Stimulated activated CD4-positive, alpha-beta T cell treated with anti-CD3 and anti-CD28 coated beads, Interleukin-2, amount 100 ng/mL, for 24 hours (primary cell): ENCODE results near the gene NOC2L.

Experiments
- DNase-seq, 2 donors: peaks; one replicate each; pipeline ENCODE4 v3.0.0-alpha.2; 2020

The NOC2L gene

DNA sequence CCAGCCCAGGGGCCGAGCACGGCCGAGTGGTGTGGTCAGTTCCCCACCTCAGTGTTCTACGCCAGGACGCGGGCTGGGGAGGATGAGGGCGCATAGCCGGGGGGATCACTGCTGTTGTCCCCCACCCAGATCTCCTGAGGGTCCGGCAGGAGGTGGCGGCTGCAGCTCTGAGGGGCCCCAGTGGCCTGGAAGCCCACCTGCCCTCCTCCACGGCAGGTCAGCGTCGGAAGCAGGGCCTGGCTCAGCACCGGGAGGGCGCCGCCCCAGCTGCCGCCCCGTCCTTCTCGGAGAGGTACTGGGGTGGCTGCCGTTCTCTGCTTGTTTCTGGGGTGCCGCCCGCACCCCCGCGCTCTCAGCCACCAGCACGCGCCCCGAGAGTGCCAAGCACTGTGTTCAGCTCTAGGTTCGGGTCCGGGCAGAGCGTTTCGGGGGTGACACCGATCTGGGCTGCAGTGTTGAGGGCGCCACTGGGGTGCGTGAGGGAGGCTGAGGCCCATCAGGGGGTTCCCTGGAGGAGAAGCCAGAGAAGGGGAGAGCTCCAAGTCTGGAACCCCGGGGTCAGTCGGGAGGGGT is 18.0 kb downstream of the NOC2L start:
- DNase-seq: no peak

DNA sequence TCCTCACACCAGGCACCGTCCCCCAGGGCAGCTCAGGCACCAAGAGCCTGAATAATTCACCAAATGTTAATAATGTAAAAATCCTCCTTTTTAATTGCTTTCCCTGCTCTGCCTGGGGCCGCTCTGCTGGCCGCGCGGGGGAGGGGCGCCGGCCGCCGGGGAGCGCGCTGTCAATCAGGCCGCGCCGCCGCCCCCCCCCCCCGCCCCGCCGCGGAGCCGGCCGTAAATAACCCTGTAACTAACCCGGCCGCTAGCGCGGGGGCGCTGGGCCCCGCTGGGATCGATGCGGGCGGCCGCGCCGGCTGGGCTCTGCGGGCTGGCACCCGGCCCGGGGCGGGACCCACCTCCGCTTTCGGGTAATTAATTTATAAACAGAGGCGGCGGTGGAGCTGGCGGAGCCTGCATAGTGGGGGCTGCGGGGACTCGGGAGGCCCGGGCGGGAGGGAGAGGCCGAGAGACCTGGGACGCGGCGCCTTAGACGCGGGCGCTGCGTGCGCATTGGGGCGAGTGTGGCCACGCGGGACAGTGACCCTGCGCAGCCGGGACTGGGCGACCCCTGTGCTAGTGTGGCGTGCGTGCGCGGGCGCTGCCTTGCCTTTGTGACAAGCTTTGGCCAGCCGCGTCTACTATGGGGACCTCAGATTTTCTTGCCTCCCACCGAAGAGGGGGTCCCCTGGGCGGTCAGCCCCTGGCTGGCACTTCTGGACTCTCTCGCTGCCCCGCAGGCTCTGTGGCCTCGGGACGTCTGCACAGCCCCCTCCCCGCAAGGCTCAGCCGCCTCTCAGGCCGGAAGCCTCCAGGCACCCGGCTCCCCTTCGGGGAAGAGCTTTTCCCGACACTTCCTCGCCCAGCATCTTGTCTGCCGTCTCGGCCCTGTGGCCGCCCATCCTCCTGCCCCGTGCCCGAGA is 18.7 kb downstream of the NOC2L start:
- no peak for DNase-seq

DNA sequence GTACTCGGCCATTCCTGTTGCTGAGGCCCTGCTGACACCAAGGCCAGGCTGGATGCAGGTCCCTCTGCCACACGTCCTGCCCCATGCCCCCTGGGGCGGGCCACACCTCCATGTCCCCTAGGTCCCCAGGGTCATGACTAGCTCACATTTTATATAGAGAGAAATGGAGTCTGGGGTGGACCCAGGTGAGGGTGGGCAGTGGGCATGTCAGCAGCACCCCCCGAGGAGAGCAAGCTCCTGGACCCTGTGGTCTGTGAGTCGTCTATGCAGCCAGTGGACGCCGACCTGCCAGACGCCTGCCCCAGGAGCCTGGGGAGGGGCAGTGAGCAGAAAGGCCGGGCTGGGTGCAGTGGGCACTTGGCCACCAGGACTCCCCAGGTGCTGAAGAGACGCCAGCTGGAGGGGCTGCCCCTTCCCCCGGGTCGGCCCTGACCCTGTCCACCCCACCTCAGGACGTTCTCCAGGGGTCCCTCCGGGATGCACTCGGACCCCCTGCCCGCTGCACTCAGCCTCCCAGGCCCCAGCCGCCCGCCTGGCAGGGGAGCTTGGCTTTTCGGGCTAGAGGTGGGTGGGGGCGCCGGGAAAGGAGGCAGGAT is 19.4 kb downstream of the NOC2L start:
- DNase-seq: no peak

DNA sequence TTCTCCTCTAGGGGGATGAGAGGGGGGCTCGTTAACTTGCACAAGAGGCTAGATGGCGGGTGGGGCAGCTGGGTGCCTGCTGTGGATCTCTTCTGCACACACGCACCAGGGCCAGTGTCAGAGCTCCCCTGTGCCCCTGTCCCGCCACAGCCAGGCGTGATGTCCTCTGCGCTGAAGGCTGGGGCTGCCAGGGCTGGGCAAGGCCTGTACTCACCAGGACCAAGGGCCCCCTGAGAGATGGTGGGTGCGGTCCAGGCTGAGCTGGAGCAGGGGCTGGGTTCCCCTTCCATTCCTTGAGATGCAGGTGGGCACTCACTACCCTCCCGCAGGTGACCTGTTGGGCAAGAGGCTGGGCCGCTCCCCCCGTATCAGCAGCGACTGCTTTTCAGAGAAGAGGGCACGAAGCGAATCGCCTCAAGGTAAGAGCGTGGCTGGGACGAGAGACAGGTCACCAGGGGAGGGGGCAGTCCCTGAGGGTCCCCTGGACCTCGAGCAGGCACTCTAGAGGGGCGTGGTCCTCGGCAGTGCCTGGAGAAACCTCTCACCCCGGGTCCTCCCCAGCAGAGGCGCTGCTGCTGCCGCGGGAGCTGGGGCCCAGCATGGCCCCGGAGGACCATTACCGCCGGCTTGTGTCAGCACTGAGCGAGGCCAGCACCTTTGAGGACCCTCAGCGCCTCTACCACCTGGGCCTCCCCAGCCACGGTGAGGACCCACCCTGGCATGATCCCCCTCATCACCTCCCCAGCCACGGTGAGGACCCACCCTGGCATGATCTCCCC is 20.2 kb downstream of the NOC2L start:
- no peak for DNase-seq

DNA sequence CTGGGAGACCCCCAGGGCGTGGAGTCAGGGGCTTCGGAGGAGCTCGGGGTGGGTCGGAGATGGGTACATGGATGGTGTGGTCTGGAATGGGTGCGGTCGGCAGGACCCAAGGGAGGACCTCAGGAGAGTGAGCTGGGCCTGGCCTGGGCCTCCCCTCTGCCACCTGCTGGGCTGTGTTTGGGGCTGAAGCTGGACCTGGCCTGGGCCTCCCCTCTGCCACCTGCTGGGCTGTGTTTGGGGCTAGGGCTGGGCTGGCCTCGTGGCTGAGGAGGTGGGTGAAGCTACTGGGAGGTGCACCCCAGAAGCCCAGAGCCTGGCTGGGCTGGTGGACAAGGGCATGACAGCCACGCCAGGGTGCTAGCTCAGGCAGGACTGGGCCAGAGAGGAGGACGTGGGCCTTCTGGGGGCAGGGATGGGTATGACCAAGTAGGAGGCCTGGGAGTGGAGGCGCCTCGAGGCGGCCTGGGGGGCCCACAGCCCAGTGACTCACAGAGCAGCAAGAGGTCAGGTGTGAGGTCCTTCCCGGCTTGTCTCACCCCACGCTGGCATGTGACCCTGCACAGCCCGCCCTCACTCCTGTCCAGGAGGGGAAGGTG is 20.9 kb downstream of the NOC2L start:
- DNase-seq: no peak

DNA sequence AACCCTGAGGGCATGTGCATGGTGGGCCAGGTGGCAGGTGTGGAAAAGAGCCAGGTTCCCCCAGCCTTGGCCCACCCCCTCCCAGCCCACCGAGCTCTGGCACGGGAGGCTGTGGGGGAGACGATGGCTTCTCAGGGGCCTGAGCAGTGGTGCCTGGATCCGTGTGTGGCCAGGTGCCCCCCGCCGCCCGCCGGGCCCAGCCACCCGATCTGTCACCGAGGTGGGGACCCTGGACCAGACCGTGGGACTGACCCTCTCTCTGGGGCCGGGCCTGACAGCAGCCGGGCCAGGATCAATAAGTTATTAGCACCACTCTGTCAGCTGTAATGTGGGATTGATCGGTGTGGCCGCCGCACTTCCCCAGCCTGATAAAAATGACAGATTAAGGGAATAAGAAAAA is 21.5 kb downstream of the NOC2L start:
- no peak for DNase-seq

DNA sequence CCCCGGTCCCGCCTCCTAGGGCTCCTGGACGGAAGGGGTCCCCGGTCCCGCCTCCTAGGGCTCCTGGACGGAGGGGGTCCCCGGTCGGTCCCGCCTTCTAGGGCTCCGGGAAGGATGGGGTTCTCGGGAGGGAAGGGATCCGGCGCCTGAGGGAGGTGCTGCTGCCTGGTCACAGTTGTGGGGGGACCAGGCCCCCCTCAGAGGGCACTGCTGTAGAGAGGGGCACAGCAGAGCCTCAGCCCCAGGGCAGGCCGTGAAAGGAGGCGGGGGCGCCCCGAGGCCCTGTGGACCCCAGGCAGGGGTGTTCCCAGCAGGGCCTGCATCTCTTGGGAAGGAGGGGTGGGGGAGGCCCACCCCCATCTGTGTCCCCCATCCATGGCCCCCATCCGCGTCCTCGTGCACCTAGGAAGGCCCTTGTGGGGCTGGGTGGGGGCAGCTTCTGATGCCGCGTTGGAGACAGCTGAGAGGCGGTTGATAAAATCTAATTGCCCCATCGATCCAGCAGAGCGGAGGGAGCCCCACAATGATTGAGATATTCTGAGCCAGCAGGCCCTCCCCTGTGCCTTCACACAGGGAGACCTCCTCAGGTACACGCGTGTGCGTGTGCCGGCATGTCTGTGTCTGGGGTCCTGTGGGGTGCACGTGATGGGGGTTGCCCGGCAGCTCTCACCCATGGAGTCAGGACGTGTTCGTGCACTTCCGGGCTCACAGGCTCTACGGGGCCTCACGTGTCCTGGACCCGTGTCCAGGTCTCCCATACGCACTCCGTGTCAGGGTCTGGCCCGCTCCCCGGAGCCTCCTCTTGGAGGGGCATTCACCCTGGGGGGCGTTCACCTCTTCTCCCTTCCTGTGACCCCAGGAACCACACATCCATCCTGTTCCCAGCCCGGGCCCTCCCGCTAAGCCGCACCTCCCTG is 22.4 kb downstream of the NOC2L start:
- DNase-seq: no peak

DNA sequence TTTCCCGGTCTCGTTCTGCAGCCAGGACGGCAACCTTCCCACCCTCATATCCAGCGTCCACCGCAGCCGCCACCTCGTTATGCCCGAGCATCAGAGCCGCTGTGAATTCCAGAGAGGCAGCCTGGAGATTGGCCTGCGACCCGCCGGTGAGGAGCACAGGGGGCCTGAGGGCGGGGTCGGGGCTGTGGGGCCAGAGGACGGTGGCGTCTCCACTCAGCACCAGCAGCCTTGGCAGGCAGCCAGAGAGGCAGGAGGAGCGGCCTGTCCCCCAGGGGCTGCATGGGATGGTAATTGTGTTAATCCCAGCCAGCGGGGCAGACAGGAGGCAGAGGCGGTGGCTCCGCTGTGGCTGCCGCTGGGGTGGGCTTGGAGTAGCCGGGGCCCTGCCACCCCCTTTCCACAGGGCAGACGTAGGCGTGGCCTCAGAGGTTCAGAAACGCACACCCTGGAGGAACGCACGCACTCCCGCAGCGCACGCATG is 23.3 kb downstream of the NOC2L start:
- DNase-seq: no peak

DNA sequence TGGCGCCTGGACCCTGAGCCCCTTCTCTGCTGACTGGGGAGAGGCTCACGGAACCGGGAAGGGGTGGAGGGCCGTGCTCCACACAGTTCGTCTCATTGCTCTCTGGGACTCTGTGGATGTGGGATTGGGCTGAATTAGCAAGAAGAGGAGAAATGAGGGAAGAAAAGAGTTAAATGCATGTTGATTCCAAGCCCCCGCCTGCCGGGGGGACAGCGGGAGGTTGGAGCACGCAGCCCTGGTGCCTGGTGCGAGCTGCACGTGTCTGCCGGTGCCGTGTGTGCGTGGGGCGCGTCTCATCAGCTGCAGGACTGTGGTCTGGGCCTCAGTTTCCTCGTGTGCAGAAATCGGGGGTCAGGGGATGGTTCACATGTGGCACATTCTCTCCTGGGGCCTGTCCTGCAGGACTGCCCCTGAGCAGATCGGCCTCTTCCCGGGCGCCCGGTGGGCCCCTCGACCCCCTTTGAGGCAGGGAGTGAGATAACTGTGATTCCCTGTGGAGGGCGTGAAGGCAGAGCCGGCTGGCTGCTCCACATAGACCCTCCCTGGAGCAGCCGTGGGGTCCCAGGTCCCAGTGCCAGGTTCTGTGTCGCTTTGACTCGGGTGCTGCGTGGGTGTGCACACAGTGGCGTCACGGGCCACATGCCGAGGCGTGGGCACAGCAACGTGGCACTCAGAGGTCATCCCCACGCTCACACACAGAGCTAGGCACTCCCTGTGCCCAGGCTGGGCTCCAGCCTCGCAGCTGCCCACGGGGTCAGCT is 23.9 kb downstream of the NOC2L start:
- no peak for DNase-seq

DNA sequence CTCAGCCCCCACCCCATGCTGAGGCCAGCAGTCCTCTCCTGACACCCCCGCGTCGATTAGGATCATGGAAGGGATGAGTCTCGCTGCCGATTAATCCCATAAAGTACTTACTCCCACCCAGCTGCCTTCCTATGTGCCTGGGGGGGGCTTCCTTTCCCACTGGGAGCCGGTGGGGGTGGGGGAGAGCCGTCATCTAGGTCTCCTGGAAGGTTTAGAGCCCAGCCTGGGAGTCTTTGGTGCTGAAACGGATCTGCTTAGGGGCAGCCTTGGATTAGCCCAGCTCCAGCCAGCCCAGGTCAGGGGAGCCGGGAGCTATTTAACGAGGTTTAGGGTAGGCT is 25.5 kb downstream of the NOC2L start:
- no peak for DNase-seq

DNA sequence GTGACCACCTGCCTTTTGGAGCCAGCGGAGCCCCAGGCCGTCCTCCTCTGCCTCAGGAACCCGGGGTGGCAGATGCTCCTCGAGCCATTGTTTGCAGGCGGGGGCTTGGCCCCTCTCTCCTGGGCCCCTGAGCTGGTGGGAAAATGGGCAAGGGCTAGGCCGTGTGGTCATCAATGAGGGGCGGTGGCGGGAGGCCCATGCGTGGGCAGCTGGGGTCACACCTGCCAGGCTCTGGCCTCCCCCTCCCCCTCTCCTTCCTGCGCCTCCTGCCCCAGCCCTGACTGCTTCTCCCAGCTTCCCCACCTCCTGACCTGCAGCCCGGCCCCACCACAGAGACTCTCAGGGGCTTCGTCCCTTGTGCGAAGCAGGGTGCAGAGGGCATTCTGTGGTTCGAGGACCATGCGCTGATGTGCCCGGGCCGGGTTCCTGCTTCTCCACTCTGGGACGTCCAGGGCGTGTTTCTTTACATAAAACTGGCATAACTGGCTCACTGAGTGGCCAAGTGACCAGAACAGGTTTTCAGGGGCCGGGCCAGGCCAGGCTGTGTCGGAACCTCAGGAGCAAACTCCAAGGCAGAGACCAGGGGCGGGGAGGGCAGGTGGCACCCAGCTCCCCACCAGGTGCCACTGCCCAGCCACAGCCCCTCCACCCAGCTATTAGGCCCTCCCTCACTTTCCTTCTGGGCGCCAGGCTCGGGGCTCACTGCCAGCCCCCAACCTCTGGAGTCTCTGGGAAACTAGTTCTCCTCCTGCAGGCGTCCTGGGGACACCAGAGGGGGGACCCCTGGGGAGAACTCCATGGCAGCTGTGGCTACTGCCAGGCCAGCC is 26.1 kb downstream of the NOC2L start:
- DNase-seq: no peak

DNA sequence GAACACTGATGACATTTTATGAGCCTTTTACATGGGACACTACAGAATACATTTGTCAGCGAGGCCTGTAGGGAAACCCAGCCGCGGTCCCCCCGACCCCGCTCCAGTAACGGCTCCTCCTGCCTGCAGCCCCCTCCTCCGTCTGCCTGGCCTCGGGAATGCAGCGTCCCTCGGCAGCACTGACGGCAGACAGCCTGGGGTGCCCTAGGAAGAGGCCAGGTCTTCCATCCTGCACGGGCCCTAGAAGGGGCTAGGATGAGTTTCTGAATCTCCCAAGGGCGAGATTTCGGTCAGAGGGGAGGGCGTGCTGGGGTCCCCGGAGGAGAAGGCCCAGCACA is 26.9 kb downstream of the NOC2L start:
- DNase-seq: no peak

DNA sequence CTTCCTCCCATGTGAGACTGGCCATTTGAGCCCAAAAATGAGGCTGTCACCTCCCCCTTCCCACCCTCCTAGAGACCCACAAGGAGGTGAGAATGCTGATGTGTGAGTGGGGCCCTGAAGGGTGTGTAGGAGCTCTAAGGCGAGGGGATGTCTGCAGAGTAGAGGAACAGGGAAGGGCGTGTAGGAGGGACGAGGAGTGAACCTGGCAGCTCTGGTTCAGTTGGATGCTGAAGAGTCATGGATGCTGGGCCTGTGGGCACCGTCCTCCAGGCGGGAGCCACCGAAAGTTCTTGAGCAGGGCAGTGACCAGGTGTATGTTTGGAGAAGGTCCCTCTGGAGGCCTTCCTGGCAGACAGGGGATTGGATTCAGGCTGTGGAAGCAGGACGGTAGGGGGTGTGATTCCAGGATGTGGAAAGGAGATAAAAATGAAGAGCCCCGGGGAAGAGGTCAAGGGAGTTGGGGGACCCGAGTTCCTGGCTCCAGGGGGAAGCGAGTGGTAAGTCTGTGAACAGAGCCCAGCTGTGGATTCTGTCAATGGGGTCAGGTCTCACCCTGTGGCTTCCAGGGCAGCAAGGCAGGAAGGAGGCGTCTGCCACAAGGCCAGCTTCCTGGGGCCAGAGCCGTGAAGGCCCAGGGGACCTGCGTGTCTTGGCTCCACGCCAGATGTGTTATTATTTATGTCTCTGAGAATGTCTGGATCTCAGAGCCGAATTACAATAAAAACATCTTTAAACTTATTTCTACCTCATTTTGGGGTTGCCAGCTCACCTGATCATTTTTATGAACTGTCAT is 27.5 kb downstream of the NOC2L start:
- DNase-seq: no peak

DNA sequence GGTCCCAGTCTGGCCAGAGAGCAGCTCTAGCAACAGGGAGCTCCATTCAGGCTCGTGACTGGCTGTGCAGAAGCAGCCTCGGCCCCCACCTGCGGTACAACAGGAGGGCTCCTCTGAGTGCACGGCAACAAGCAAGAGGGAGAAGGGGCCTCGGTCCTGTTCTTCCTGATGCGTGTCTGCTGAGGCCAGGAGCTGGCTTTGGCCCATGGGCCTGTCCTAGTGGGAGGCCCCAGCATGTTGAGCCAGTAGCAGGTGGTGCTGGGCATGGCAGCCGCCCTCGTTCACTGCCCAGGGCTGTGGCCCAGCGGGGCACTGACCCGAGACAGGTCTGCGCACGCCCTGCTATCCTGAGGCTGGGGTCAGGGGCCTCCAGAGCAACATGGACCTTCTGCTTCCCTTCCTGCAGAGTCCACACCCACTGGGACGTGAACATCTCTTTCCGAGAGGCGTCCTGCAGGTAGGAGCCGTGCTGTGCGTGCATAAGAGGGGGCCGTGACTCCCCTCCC is 28.4 kb downstream of the NOC2L start:
- DNase-seq: no peak

DNA sequence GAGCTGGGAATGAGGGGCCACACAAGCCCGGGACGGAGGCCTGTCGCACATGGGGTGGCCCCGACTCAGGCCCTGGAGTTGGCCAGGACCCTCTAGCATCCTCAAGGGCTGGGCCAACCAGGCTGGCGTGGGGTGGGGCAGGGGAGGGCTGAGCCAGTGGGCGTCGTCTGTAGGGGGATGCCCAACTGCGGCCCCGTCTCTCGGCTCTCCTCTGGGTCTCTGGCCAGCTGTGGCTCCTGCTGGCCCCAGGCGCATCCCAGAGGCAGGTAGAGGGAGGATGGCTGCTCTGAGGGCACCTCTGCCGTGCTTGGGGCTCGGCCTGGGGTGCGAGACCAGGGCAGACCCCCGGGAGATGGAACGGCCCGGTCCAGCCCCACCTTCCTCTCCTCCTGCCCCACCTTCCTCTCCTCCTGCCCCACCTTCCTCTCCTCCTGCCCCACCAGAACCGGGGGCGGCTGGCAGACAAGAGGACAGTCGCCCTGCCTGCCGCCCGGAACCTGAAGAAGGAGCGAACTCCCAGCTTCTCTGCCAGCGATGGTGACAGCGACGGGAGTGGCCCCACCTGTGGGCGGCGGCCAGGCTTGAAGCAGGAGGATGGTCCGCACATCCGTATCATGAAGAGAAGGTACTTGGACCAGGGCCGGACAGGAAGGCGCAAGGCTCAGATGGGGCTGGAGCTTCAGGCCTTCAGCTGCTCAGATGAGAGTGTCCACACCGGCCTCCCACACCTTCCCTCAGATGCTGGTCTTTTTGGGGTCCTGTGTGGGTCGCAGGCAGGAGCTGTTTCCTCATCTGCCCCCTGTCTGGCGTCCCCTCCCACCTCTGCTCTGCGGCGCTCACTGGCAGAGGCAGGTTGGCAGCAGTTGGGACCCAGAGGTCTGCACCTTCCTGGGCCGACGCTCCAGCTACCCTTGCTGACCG is 29.1 kb downstream of the NOC2L start:
- no peak for DNase-seq

DNA sequence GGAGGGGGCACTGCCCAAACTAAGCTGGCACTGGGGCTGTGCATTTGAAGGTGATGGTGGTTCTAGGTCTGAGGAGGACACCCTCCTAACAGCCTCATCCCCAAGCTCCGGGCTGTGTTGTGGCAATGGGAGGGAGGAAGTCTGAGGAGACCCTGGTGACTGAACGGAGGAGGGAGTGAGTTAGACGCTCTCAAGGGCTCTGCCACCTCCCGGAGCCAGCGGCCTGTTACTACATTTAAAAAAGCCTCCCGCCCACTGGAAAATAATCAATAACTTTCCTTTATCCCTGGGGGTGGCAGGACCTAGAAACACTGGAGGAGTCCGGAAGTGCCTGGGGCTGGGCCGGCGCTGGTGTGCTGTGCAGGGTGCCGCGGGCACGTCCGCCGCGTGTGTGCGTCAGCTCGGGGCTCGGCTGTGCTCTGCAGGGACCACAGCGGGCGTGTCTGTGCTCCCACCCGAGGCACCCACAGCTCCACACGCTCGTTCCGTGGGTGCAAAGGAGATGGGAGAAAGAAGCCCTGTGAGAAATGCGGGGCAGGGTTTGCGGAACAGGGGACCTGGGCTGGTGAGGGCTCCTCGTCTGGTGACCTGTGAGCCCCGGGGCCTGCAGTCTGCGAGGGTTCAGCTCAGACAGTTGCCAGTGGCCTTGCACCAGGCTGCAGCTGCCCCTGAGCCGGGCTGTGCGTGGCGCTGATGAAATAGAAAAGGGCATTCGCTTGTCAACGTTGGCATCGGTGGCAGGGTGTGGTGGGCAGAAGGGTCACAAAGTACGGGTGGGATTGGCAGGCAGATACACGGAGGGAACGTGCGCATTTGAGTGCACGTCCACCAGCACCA is 30.0 kb downstream of the NOC2L start:
- DNase-seq: no peak

DNA sequence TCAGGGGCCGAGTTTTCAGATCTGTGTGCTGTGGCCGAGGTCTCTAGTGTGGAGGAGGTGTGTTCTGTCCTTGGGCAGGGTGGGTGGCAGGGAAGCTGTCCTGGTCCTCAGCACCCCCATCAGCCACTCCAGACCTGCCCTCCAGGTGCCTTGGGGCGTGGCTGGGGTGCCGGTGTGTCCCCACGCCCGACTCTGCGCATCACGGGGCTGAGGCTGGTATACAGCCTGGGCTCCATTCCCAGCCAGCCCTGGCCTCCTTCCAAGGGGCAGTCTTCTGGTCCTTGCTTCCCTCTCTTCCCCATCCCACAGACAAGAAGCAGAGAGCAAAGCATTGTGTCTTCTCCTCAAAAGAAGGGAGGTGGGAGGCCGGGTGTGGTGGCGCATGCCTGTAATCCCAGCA is 31.3 kb downstream of the NOC2L start:
- no peak for DNase-seq
